NCI-H2171 treated with DMSO at 0.1 percent for 48 hours (cell line): ENCODE measurements around the gene TAOK1.
"Not testable (repeated sequence)": the region's sequence is repeated elsewhere in the genome, so short reads cannot be mapped to it uniquely, and the experiment has no call there.

Experiments
- DNase-seq: peaks from one replicate; lab custom pipeline; 2025; lab: John Stamatoyannopoulos, UW

TAOK1 gene

DNA sequence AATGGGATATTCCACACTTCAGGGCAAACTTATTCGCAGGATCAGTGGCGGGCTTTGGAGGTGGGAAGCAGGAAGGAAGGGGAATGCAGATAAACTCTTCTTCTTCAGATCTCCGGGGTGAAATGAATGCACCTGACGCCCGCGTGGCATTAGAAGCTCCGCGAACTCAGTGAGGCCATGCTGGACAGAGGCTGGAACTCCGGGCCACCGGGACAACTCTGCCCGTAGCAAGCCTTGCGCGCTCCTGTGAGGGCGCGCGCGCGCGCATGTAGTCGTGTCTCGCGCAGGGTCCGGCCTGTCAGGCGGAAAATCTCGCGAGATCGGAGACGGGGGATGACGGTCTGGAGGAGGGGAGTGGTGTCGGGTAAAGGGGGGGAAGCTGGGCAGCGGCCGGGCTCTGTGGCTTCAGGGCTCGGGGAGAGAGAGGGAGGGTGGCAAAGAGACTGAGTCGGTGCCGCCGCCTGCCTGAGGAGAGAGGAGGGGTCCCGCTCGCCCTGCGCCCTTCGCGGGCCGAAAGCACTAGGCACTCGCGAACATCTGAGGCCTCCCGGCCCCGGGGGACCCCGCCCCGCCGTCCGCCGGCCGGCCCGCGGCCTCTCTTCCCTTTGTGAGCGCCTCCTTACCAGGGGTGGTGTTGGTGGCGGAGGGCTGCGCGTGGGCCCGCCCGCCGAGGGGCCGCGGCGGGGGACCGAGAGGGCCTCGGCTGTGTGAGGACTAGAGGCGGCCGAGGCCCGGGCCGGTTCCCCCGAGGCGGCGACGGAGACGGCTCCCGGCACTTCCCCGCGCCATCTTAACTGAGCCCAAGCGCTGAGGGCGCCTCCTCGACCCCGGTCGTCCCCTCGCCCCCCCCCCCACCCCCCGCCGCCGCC, at the start of gene TAOK1:
TSS of gene TAOK1 (plus strand) at position 382 of the 869 bp plus-strand sequence. CDS start 61,186 bp downstream, outside the sequence.
- peak; percentile 96 for DNase-seq

- no peak for DNase-seq
Measured at GRCh38 chr17:29341726-29342125, 48.4 kb upstream of the TAOK1 start.

DNA sequence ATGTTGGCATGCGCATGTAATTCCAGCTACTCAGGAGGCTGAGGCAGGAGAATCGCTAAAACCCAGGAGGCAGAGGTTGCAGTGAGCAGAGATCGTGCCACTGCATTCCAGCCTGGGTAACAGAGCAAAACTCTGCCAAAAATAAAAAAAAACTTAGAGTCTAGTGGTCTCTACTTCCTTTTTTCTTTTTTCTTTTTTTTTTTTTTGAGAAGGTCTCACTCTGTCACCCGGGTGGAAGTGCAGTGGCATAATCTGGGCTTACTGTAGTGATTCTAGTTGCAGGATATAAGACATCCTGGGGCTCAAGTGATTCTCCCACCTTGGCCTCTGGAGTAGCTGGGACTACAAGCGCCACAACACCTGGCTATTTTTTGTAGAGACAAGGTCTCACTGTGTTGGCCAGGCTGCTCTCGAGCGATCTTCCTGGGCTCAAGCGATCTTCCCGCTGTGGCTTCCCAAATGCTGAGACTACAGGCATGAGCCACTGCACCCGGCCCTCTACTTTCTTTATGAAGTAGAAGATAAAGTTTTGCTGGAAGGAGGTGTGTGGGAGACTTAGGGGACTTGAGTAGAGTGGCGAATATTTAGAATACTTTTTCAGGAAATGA, 47.9 kb upstream of the TAOK1 start:
- no peak for DNase-seq

GRCh38 chr17:29344201-29344856, 45.8 kb upstream of the TAOK1 start:
- no peak for DNase-seq

GRCh38 chr17:29345066-29345465, 45.1 kb upstream of the TAOK1 start:
- DNase-seq, result no peak

DNA sequence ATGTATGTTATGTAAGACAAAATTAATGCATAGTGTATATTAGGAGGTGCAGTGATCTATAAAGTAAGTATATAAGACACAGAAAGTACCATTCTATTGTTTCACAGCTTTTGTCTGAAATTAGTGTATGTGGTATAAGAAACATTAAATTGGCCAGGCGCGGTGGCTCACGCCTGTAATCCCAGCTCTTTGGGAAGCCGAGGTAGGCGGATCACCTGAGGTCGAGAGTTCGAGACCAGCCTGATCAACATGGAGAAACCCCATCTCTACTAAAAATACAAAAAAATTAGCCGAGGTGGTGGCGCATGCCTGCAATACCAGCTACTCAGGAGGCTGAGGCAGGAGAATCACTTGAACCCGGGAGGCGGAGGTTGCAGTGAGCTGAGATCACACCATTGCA, 44.7 kb upstream of the TAOK1 start:
- DNase-seq, result not testable (repeated sequence)

- DNase-seq, result no peak
Measured at GRCh38 chr17:29346462-29346861, 43.7 kb upstream of the TAOK1 start.

DNA sequence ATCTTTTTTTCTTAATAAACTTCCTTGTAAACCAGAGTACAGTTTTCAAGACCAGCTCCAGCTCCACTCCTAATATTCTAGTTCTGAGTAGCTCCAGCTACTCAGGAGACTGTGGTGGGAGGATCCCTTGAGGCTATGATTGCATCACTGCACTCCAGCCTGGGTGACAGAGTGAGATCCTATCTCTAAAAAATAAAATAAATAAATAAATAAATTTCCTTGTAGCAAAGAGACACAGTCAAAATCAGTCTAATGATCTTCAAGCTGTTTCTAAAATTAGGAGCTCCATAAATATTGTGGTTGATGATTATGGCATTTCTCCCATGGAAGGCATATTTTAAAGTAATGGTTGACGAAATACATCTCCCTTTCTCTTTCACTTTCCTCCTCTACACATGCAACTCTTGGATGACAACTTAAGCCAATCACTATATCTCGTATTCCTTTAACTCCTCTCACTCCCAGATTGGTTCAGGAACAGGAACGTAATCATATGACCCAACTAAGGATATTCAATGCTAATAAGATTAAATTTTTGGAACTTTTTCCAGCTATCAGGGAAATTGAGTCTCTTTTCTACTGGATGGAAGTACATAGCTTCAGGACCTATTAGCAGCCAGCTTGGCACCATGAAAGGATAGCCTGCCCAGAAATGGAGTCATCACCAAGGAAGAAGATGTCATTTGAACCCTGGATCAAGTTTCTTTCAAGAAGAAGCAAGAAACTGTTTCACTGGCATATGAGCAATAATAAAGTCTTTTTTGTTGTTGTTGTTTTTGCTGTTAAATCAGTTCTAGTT, 42.1 kb upstream of the TAOK1 start:
- DNase-seq, result no peak

- no peak for DNase-seq
Measured at GRCh38 chr17:29349409-29349808, 40.8 kb upstream of the TAOK1 start.

DNA sequence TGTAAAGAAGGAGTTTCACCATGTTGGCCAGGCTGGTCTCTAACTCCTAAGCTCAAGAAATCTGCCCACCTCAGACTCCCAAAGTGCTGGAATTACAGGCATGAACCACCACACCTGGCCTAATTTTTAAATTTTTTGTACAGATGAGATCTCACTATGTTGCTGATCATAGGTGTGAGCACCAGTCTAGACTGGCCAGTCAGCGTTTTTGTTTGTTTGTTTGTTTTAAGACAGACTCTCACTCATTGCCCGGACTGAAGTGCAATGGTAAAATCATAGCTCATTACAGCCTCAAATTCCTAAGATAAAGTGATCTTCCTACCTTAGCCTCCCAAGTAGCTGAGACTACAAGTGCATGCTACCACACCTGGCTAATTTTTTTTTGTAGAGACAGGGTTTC, 38.0 kb upstream of the TAOK1 start:
- no peak for DNase-seq

DNA sequence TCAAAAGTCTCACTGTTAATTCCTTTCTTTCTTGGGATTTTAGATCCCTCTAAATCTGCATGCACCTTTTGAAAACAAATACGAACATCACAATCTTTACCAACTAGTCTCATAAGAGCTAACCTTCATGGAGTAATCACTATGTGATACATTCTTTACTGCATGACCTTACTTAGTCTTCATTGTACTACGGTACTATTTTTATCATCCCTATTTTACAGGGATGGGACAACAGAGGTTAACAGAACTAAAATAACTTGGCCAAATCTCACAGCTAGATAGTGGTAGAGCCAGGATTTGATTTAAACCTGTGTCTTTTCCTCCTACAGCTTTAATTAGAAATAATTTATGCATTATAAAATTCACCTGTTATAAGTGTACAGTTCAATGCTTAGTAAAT, 32.9 kb upstream of the TAOK1 start:
- no peak for DNase-seq

- no peak for DNase-seq
Measured at GRCh38 chr17:29357821-29358232, 32.3 kb upstream of the TAOK1 start.

GRCh38 chr17:29358416-29358815, 31.7 kb upstream of the TAOK1 start:
- DNase-seq, result no peak

DNA sequence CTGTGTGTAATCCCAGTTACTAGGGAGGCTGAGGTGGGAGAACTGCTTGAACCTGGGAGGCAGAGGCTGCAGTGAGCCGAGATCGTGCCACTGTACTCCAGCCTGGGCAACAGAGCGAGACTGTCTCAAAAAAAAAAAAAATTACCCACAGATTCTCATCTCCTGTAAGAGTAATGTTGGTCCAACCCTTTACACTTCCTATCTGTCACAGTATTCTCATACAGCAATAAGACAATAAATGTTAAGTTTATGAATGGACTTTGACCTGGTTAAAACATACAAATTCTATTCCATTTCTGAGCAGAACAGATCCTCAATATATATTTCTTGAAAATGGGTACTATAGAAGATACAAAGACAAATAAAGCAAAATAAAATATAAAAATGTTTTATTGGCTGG, 30.4 kb upstream of the TAOK1 start:
- no peak for DNase-seq

DNA sequence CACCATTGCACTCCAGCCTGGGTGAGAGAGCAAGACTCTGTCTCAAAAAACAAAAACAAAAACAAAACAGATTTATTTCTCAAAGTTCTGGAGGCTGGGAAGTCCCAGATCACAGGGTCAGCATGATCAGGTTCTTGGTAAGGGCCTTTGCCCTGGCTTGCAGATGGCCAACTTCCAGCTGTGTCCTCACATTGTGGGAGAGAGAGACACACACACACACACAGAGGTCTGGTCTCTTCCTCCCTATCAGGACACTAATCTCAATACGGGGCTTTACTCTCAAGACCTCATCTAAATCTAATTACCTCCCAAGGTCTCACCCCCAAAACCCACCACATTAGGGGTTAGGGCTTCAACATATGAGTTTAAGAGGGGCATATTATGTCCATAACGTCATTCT, 26.4 kb upstream of the TAOK1 start:
- DNase-seq, result no peak

- no peak for DNase-seq
Measured at GRCh38 chr17:29364691-29365090, 25.5 kb upstream of the TAOK1 start.

- no peak for DNase-seq
Measured at GRCh38 chr17:29368161-29368560, 22.0 kb upstream of the TAOK1 start.

GRCh38 chr17:29368926-29369325, 21.2 kb upstream of the TAOK1 start:
- no peak for DNase-seq

GRCh38 chr17:29369831-29370735, 20.1 kb upstream of the TAOK1 start:
- DNase-seq, result peak; percentile 89

DNA sequence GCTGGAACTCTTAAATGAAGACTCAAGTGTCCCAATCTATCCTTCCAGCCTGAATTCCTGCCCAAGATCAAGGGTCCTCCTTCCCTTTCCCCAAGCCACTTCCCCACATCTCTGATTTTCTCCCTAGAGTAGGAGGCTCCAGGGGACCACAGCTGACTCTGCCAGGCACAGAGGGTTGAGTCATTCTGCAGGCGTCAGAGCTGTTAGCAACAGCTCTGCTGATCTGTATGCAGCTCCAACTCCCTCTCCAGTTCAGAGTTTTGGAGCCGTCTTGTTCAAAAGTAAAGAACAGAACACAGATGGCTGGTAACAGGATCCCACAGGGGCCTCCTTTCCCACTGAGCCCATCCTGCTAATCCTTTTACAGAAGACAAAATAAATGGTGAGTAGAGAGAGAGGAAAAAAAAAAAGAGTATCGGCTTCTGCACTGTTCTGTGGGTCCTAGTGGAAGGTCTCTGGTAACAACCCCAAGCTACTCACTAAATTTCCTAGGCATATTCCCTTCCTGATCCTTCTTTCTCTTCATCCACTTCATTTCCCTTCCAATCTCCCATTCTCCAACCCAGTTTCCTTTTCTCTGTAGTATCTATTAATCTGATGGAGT, 13.4 kb upstream of the TAOK1 start:
- DNase-seq, result peak; percentile 97

- no peak for DNase-seq
Measured at GRCh38 chr17:29378500-29378899, 11.7 kb upstream of the TAOK1 start.
